HG02642 (cell line): Measurements from ENCODE around the gene PCDH9.

Source experiments
- ATAC-seq: cut with Tn5 transposase; IDR thresholded peaks from one replicate; pipeline ENCODE4 v1.9.1; 2021; ENCODE audit warnings: mild to moderate bottlenecking; ENCODE audit not compliant: unreplicated experiment, poor library complexity

The PCDH9 gene

DNA sequence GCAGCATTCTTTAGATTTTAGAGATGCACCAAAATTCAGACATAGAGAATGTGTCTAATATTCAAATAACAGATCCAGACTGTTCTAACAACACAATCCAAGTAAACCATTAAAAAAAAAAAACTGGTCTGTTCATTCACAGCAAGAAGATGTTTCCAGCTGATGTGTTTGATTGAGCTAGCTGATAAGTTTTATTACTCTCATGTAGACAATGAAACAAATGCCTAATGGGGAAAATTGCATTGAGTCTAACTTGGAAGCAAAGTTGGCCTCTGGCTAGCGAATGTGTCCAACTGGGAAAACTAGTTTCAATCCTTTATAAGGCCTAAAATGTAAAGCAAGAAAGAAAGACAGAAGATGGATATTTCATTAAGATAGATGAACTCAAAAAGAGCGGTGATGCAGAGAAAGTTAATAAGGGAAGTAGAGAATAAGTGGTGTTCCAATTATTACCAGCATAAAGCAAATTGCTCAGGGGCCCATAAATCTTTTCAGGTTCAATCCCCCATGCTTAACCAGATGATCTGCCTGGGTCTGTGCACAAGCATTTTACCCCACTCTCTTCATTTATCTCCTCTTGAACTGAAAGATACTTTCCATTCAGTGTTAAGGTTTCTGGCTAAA, 54.2 kb downstream of the PCDH9 start:
- ATAC-seq: no peak

GRCh38 chr13:67168384-67168783, 61.8 kb downstream of the PCDH9 start:
- ATAC-seq: no peak

DNA sequence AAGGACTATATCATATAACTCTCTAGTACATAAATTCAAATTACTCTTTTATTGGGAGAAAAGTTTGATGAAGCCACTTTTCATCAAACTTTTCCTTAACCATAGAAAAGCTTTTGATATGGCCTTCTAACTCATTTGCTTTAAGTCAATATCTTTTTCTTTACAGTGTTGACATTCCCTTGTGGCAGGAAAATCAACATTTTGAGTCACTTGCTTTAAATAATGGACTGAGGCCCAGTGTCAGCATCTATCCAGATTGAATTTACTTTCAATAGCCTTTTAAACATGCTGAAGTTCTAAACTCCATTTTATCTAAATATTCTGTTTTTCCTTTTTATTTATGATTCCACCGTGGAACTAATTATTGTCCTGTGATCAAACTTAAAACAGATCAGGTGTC, 62.7 kb downstream of the PCDH9 start:
- no peak for ATAC-seq

DNA sequence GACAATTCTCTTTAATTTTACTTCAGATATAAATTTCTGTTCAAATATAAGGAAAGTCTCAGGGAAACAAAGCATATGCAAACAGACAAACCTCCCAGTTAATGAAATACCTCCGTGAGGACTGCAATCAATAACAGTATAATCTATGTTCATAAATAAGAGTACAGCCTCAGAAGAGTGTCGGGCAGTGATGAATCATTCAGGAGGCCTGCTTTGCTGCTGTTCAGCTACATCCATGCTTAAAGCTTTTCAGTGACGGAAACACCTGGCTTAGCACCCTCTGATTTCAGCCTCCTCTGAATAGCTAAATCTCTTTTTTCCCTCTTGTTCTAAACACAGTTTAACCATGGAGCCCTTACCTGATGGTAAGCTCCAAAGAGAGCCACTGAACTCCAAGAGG, 69.0 kb downstream of the PCDH9 start:
- no peak for ATAC-seq

DNA sequence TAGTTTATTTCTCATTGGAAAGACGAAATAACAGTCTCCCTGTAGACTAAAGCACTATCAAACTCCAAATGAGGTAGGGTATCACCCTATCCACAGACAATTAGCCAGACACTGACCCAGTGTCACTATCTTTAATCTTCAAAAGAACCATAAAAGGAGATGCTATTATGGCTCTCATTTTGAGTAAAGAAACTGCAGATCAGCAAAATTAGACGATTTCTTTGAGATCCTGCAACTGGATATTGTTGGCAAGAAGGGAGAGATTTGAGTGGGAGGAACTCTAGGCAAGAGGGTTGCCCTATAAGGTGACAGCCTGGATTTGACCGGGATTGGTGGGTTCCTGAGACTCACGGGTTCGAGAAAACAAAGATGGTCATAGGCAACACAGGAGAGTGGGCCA, 71.2 kb downstream of the PCDH9 start:
- no peak for ATAC-seq

- no peak for ATAC-seq
Measured at GRCh38 chr13:67156723-67157060, 73.4 kb downstream of the PCDH9 start.

DNA sequence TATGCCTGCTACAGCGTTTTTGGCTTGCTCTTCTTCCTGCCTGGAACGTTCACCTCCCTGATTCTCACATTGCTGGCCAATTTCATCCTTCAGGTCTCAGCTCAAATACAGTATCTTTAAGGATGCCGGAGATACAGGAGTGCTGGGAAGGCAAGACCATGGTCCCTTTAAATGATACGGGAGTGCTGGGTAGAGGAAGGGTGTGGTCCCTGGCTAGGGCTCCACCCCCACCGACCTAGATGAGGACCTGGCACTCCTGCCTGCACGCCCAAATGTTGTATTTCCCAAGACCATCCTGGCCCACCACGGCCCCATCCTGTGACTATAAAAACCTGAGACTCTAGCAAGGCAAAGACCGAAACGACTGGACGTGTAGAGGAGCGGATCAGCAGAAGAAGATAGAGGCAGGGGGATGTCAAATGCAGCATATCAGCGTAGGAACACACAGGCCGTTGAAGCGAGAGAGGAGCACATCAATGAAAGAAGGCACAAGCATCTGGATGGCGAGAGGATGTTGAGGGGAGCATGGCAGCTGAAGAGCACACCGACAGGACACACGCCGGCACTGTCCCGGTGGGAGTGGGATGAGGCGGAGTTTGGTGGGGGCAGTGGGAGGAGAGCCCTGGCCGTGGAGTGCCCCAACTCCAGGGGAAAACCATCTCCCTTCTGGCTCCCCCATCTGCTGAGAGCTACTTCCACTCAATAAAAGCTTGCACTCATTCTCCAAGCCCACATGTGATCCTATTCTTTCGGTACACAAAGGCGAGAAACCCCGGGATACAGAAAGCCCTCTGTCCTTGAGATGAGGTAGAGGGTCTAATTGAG, 74.0 kb downstream of the PCDH9 start:
- ATAC-seq: no peak

DNA sequence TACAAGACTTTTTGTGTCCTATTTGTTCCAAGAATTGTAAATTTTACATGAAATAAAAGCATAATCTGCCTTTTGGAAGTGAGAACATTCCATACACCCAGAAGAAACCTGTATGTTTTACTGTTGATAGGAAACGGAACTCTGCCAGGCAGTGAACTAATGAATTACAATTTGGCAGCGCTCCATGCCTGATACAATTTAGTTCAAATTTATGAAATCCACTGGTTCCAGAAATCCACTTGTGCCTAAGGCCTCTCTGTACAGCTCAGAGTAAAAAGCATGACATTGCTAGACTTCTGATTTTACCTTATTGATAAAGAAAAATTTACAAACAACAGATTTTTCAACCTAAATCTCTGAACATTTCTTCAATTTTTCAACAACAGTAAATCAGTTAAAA, 78.1 kb downstream of the PCDH9 start:
- ATAC-seq: no peak

- ATAC-seq: no peak
Measured at GRCh38 chr13:67151652-67152051, 78.5 kb downstream of the PCDH9 start.

DNA sequence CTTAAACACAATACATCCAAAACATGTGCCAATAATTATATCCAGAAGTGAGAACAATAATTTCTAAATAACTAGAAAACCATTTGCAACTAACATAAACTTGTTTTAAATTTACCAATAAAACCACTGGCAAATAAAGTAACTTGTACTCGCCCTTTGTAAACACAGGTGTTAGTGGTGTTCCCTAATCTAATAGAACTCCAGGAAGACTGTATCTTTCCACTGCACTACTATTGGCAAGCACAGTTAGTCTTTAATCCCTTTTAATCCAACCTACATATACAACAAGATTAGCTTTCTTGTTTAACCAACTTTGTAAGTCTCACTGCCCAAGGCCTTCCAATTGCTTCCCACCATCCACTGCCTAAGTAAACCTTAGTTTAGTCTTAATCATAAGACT, 79.5 kb downstream of the PCDH9 start:
- no peak for ATAC-seq

DNA sequence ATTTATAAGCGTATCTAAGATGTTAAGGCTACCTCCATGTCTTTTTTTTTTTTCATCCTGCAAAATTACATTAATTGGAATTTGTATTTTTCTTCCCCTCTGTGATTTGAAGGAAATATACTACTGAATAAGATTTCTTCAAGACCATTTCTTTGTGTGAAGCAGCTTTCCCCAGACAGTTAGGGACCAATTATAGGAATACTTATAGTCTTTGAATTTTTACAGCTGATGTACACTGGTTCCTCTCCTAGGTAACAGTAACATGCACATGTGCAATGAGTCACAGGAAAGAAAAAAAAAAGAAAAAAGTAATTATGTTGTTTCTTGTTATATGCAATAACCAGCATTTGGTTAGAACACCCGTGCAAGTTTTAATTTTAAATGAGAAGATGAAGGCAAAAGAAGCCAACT, 82.0 kb downstream of the PCDH9 start:
- ATAC-seq: no peak

- ATAC-seq: no peak
Measured at GRCh38 chr13:67147342-67148133, 82.6 kb downstream of the PCDH9 start.

DNA sequence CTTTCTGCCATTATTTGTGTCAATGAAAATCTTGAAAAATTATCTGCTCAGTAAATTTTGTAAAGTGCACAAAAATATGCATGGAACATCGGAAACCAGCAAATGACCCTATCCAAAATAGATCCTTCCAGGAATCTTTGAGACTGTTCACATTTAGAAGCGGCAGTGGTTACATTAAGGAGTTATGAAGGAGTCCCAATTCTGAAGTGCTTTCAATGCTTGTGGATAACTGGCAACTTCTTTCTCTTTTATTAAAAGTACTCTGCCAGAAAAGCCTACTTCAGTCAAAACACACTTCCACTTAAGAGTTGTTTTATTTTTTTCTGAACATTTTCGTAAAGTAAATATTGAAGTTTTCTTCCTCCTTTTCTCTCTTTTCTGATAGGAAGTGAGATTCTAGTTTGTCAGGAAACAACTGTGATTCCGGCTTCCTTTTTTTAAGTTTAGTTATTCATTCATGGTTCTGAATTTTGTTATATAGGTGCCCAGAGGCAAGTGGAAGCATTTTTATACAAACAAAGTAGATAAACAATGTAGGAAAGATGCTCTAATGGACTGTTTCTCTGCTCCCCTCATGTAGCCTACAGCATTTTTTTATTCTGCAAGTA, 83.5 kb downstream of the PCDH9 start:
- ATAC-seq: no peak

GRCh38 chr13:67145950-67146349, 84.2 kb downstream of the PCDH9 start:
- ATAC-seq: no peak

GRCh38 chr13:67143544-67144115, 86.5 kb downstream of the PCDH9 start:
- ATAC-seq: no peak

- no peak for ATAC-seq
Measured at GRCh38 chr13:67140006-67140405, 90.1 kb downstream of the PCDH9 start.

- ATAC-seq: no peak
Measured at GRCh38 chr13:67139551-67139950, 90.6 kb downstream of the PCDH9 start.

DNA sequence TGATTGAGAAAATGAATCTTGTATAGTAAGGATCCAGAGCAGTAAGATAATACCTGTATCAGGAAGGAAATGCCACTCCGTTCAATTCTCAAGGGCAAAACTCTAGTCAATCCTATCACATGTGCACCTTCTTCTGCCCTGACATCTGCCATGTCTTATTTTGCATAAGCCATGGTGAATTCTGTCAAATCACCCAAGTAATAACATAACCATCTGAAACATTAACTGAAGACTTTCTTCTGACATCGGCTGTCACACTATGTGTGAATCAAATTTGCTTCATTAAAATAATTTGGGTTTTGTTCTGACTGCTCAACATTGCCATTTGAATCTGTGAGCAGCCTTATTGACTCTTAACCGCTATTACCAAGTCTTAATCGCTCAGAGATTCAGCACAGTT, 91.2 kb downstream of the PCDH9 start:
- ATAC-seq: no peak

DNA sequence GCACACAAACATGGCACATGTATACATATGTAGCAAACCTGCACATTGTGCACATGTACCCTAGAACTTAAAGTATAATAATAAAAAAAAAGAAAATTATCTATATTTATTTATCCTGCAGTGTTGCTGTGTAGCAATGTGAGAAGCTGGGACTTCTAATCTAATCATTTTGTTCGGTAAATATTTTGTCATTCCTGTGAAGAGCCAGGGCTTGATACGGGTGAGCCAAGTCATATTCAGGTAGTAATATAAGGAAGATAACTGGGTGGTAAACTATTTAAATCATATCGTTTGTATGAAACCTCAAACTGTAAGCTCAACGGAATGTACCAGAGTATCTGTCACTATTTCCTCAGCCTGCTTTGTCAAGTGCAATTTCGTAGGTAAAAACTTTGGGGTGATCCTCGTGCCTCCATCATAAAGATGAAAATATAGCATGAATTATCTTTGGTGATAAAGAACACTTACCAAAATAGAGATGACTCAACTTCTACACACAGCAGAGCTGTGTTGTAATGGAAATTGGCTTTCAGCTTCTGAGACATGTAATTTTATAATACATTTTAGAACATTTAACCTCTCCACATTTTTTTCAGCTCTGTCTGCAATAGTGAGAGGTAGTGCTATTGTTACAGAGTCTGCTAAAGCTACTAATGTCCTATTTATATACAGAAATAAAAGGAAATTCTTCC, 92.9 kb downstream of the PCDH9 start:
- no peak for ATAC-seq

DNA sequence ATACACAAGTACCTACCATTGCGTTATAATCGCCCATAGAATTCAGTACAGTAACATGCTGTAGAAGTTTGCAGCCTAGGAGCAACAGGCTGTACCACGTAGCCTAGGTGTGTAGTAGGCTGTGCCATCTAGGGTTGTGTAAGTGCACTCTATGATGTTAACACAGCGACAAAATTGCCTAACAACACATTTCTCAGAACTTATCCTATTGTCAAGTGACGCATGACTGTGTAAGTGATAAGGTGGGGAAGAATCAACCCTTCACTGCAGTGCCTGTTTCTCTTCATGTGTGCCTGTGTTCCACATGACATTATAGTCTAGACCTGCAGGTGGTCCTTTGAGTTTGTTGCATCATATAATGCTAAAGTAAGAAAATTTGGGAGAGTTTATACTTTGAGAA, 94.0 kb downstream of the PCDH9 start:
- no peak for ATAC-seq
